A549 (cell line): ENCODE data around the gene SREBF1. TPM values are rescaled to one million over a fixed set of nuclear protein-coding genes. Genes with fewer than 3 reads are reported as not detected.
A peak's percentile ranks its signal among the peaks of the same experiment; 100 is the strongest.

Experiments used
- ATAC-seq, 2 experiments: fragments of 200-7000 bp in 1 of 2; fragments of >200 bp in 1 of 2; cut with Nextera tagmentation in 1 of 2; cut with Tn5 transposase in 1 of 2; 3 replicates each; pipeline versions ENCODE4 v1.8.0 to v1.9.1; 2018 to 2020; ENCODE audit warnings: mild to moderate bottlenecking in 1 of 2, moderate library complexity in 1 of 2
- CTCF ChIA-PET: fragments of 300-600 bp; sonication (Branson Sonifier 250); formaldehyde crosslinking; extraction: SDS; loops from one replicate; lab custom pipeline; 2021; ENCODE audit warnings: antibody characterized with exemption, inconsistent platforms; lab: Yijun Ruan, JAX
- POLR2A ChIA-PET: fragments of 350-600 bp; formaldehyde crosslinking; extraction: SDS; loops from one replicate; lab custom pipeline; 2021; ENCODE audit warnings: antibody characterized with exemption, inconsistent platforms; lab: Yijun Ruan, JAX
- DNase-seq, 2 experiments: peaks; one replicate each; pipeline versions ENCODE4 v3.0.0 to v3.0.0-alpha.2; 2011 to 2016; ENCODE audit warnings: low read depth in 1 of 2, low spot score in 1 of 2
- FAIRE-seq: peaks from 2 replicates; lab custom pipeline; 2011; peaks lifted over from hg19 to GRCh38; lab: Jason Lieb, UNC
- H3K27ac ChIP-seq, 2 experiments: fragments of >200 bp; sonication (Bioruptor Twin); formaldehyde crosslinking; 3 replicates each; pipeline ENCODE4 v1.5.1; 2016 to 2017
- H3K4me1 ChIP-seq: fragments of >200 bp; sonication (Bioruptor Twin); formaldehyde crosslinking; 3 replicates; pipeline ENCODE4 v1.6.1; 2016
- H3K4me2 ChIP-seq: fragments of >200 bp; sonication (Bioruptor Twin); formaldehyde crosslinking; 3 replicates; pipeline ENCODE4 v1.6.1; 2016
- H3K4me3 ChIP-seq: fragments of >200 bp; sonication (Bioruptor Twin); formaldehyde crosslinking; 3 replicates; pipeline ENCODE4 v1.5.1; 2016
- H3K9me3 ChIP-seq: fragments of >200 bp; sonication (Bioruptor Twin); formaldehyde crosslinking; 3 replicates; pipeline ENCODE4 v1.6.1; 2016
- ATOH8 ChIP-seq: fragments of 250-450 bp; sonication (Bioruptor Pico); IDR thresholded peaks from 2 replicates; pipeline ENCODE4 v1.5.0; 2020; ENCODE audit warnings: low read depth, mild to moderate bottlenecking, moderate library complexity
- BCL3 ChIP-seq: fragments of >200 bp; sonication (Bioruptor Twin); formaldehyde crosslinking; IDR thresholded peaks from 3 replicates; pipeline ENCODE4 v1.6.1; 2016
- CHD2 ChIP-seq: fragments of 150-350 bp; IDR thresholded peaks from 2 replicates; pipeline ENCODE4 v1.6.1; 2014; ENCODE audit warnings: low read length; ENCODE audit not compliant: partially characterized antibody
- EP300 ChIP-seq, 2 experiments: fragments of >200 bp; sonication (Bioruptor Twin); formaldehyde crosslinking; IDR thresholded peaks; 2 replicates in 1 of 2; 3 replicates in 1 of 2; pipeline ENCODE4 v1.6.1; 2016 to 2017
- FOSL2 ChIP-seq, 2 experiments: fragments of 450-650 bp in 1 of 2; fragments of >200 bp in 1 of 2; sonication (Bioruptor Twin) in 1 of 2; formaldehyde crosslinking; IDR thresholded peaks; 2 replicates each; pipeline versions ENCODE4 v1.5.0 to v1.6.1; 2016 to 2020; ENCODE audit warnings: mild to moderate bottlenecking in 1 of 2, moderate library complexity in 1 of 2
- HEYL ChIP-seq: fragments of 250-450 bp; sonication (Bioruptor Pico); IDR thresholded peaks from 2 replicates; pipeline ENCODE4 v1.8.0; 2021; ENCODE audit warnings: mild to moderate bottlenecking, moderate library complexity
- HOXA7 ChIP-seq: fragments of 250-450 bp; sonication (Bioruptor Pico); IDR thresholded peaks from 2 replicates; pipeline ENCODE4 v1.5.0; 2020; ENCODE audit warnings: mild to moderate bottlenecking, moderate library complexity
- JUN ChIP-seq, 2 experiments: fragments of >200 bp; sonication (Bioruptor Twin); formaldehyde crosslinking; IDR thresholded peaks; 2 replicates in 1 of 2; 3 replicates in 1 of 2; pipeline ENCODE4 v1.6.1; 2016 to 2017
- NFE2L2 ChIP-seq: fragments of 150-350 bp; conservative IDR thresholded peaks from 2 replicates; pipeline ENCODE4 v1.6.1; 2014; ENCODE audit warnings: low read length
- NR3C1 ChIP-seq: fragments of >200 bp; sonication (Bioruptor Twin); formaldehyde crosslinking; IDR thresholded peaks from 3 replicates; pipeline ENCODE4 v1.6.1; 2017
- PHF8 ChIP-seq: fragments of 200-600 bp; sonication (generic); IDR thresholded peaks from 2 replicates; pipeline ENCODE4 v1.6.1; 2016; ENCODE audit warnings: low read depth, mild to moderate bottlenecking, antibody characterized with exemption, moderate library complexity, borderline replicate concordance
- POLR2AphosphoS2 ChIP-seq: conservative IDR thresholded peaks from 2 replicates; pipeline ENCODE4 v1.6.1; 2012; ENCODE audit warnings: low read length, improper control_type of control experiment, inconsistent platforms
- SREBF2 ChIP-seq: fragments of 450-650 bp; IDR thresholded peaks from 2 replicates; pipeline ENCODE4 v1.6.1; 2014; ENCODE audit warnings: mild to moderate bottlenecking, moderate library complexity
- TFCP2L1 ChIP-seq: fragments of 250-450 bp; sonication (Bioruptor Pico); IDR thresholded peaks from 2 replicates; pipeline ENCODE4 v1.5.0; 2021; ENCODE audit warnings: mild to moderate bottlenecking
- WGBS: methylation state at CpG from one replicate; pipeline ENCODE4 v1.1.6; 2017; ENCODE audit errors: missing lambda C conversion rate; 5-methylcytosine and 5-hydroxymethylcytosine counted together
- polyA plus RNA-seq, 4 experiments: library from polyadenylated mRNA; depleted of rRNA in 3 of 4; stranded (reverse); fragments of >200 nt; fragmentation: RNase III in 1 of 4; extraction: RNeasy Plus Mini Kit Qiagen cat#74134 plus additional on column Dnase treatment in 1 of 4; gene quantifications; 2 replicates in 3 of 4; 3 replicates in 1 of 4; pipeline ENCODE4 v1.2.3, GENCODE V29; 2011 to 2017

Gene SREBF1
- polyA plus RNA-seq, 2 of the 4 experiments (the other 2 are of a cell fraction): 47.4 to 159 TPM

GRCh38 chr17:17847726-17848125 lies 10.9 kb upstream of the SREBF1 start (continued):
- TF ChIP-seq CHD2 (no peak), NFE2L2 (no peak)

GRCh38 chr17:17847118-17847689 lies 10.4 kb upstream of the SREBF1 start:
- no peak for ATAC-seq
- CTCF ChIA-PET: interaction anchor here (1.2 to 35.9 kb wide), 7 partner anchors 9 to 166 kb away, joined by 3 to 859 read pairs (median 8); partner anchors contain the start of gene RAI1
- TF ChIP-seq HEYL (CRISPR knock-in tag) (no peak), TFCP2L1 (CRISPR knock-in tag) (no peak)
- no peak overlapping the region for H3K4me3 ChIP-seq
- POLR2A ChIA-PET: interaction anchor here (5.6 kb wide), 1 partner anchor 10 kb away, joined by 38 read pairs; the partner anchor contains the start of gene SREBF1
- WGBS: 83% methylated on average over 17 of the region's 17 CpGs
- H3K4me1 ChIP-seq: peaks cover 19% of the 10 kb centered on the region
- H3K9me3 ChIP-seq: no peaks in the 10 kb centered on the region
- no peak overlapping the region for H3K4me2 ChIP-seq
- DNase-seq: no peak
- H3K27ac ChIP-seq: peak overlapping the region in 1 of 2 experiments; percentile 32; a peak in 1 of 6 replicates
- no peak for FAIRE-seq

- 96% methylated on average over 8 of the region's 8 CpGs for WGBS
- no peak overlapping the region for H3K4me3 ChIP-seq
- DNase-seq (no peak), FAIRE-seq (no peak), ATAC-seq (no peak)
- H3K9me3 ChIP-seq: no peaks in the 10 kb centered on the region
- ChIA-PET POLR2A (interaction anchor here (5.6 kb wide), 1 partner anchor 9 kb away, joined by 38 read pairs; the partner anchor contains the start of gene SREBF1), CTCF (interaction anchor here (0.7 to 35.9 kb wide), 5 partner anchors 10 to 72 kb away, joined by 3 to 859 read pairs (median 15); partner anchors contain the start of gene SREBF1)
- peaks cover 24% of the 10 kb centered on the region for H3K4me1 ChIP-seq
- H3K4me2 ChIP-seq: no peak overlapping the region
- 0 out of 6 replicates have a peak overlapping the region, but pooled peaks of 1 of the 2 experiments have one; percentile 32 for H3K27ac ChIP-seq
- TF ChIP-seq SREBF2 (no peak), EP300 (IDR thresholded peaks at IDR 0.05) (no peak), POLR2AphosphoS2 (no peak), NR3C1 (no peak)
Measured at GRCh38 chr17:17846645-17847044, 9.9 kb upstream of the SREBF1 start.

GRCh38 chr17:17846003-17846402 lies 9.2 kb upstream of the SREBF1 start:
- Histone ChIP-seq H3K27ac (0 out of 6 replicates have a peak overlapping the region, but pooled peaks of 1 of the 2 experiments have one; percentile 4), H3K4me2 (no peak overlapping the region), H3K4me3 (no peak overlapping the region), H3K9me3 (no peaks in the 10 kb centered on the region), H3K4me1 (peaks cover 31% of the 10 kb centered on the region)
- ATAC-seq: no peak
- DNase-seq: no peak
- POLR2A ChIA-PET: interaction anchor here (5.6 kb wide), 1 partner anchor 9 kb away, joined by 38 read pairs; the partner anchor contains the start of gene SREBF1
- TF ChIP-seq ATOH8 (CRISPR knock-in tag) (no peak), FOSL2 (IDR thresholded peaks at IDR 0.05) (no peak), FOSL2 (CRISPR knock-in tag; IDR thresholded peaks at IDR 0.05) (no peak), NFE2L2 (no peak), PHF8 (no peak), BCL3 (no peak), JUN (IDR thresholded peaks at IDR 0.05) (no peak), HOXA7 (CRISPR knock-in tag) (no peak)
- FAIRE-seq: no peak
- CTCF ChIA-PET: interaction anchor here (0.7 to 35.9 kb wide), 4 partner anchors 9 to 27 kb away, joined by 3 to 859 read pairs (median 42); partner anchors contain the start of gene SREBF1
- 85% methylated on average over 8 of the region's 8 CpGs for WGBS
